AG09309 (cell line): Measurements from ENCODE around the gene ANAPC13.

Experiments used
- DNase-seq: peaks from one replicate; pipeline ENCODE4 v3.0.0-alpha.2; 2010; ENCODE audit warnings: low read depth
- H3K4me3 ChIP-seq: 2 replicates; pipeline ENCODE4 v1.5.1; 2011; ENCODE audit warnings: mild to moderate bottlenecking, low read depth, low read length, moderate library complexity; ENCODE audit not compliant: control insufficient read depth
- CTCF ChIP-seq: IDR thresholded peaks from 2 replicates; pipeline ENCODE4 v1.5.1; 2011; ENCODE audit warnings: mild to moderate bottlenecking, low read depth, low read length, inconsistent platforms; ENCODE audit not compliant: insufficient read depth, control insufficient read depth; ENCODE audit errors: missing control alignments

The ANAPC13 gene

DNA sequence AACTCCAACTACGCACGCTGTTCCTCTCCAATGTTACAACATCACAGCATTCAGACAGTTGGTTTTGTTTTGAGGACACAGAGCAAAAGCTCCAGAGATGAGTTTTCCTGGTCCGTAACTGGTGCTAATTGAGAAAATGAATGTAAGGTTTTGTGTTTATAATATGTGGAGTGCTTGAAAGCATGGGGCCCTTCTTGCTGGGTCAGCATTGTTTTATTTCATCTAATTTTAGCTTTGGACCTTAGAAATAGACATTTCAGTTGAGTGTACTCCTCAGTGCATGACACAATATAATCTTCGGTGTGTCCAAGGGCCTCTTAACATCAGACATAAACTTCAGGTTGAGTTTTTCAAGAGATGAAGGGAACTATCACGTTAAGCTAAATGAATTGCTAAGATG is 37.1 kb downstream of the ANAPC13 start:
- no peak for TF ChIP-seq CTCF
- no peak overlapping the region for H3K4me3 ChIP-seq
- no peak for DNase-seq

DNA sequence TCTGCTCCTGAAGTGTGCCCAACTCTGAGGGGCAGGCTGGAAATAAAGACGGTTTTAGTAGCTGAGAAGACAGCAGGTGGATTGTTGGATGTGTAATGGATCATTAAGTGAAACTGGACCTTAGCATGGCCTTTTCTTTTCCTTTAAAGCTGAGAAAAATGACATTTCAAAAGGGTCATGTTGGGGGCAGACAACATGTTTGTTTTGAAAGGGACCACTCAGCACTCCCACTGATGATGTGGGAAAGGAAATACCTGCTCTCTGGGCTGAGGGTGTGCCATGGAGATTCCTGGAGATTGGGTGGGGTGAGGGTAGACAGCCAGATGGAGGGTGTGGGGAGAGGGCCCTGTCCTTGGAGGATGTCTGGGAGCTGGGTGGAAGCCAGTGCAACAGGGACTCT is 38.4 kb downstream of the ANAPC13 start:
- TF ChIP-seq CTCF, result no peak
- no peak for DNase-seq
- H3K4me3 ChIP-seq, result no peak overlapping the region

DNA sequence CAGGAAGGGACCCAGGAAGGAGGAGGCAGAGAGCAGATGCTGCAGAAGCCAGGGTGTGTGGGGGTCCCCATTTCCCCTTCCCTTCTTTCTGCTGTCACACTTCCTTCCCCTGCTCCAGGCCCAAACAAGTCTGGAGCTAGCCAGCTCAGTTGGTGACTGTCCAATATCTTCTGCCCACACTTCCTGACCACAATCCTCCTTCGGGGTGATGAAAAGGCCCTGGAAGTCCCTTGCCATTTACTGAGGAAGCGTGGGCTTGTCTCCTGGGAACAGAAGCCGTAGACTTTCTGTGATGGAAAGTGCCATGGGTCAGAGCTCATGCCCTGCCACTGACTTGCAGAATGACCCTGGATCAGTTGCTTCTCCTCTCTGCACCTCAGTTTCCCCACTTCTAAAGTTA is 39.0 kb downstream of the ANAPC13 start:
- no peak for TF ChIP-seq CTCF
- no peak for DNase-seq

GRCh38 chr3:134445636-134446035 is 40.1 kb downstream of the ANAPC13 start:
- DNase-seq, result no peak
- H3K4me3 ChIP-seq, result no peak overlapping the region
- no peak for TF ChIP-seq CTCF

More for the DNA sequence above, 39.0 kb downstream of the ANAPC13 start:
- H3K4me3 ChIP-seq, result no peak overlapping the region

DNA sequence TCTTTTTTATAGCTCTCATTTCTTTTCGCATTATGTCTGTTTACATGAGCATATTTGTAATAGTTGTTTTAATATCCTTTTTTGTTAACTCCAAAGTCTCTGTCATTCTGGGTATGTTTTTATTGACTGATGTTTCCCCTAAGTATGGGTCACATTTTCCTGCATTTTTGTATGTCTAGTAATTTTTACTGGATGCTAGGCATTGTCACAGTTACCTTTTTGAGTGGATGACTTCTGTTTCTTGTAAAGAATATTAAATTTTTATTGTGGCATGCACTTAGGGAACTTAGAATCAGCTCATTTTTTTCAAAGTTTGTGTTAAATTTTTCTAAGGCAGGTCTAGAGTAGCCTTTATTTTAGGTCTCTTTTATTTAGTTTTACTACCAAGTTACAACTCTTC is 40.7 kb downstream of the ANAPC13 start:
- TF ChIP-seq CTCF, result no peak
- no peak for DNase-seq
- H3K4me3 ChIP-seq, result no peak overlapping the region

GRCh38 chr3:134441821-134442220 is 44.0 kb downstream of the ANAPC13 start:
- DNase-seq, result no peak
- H3K4me3 ChIP-seq, result no peak overlapping the region
- TF ChIP-seq CTCF, result no peak

- H3K4me3 ChIP-seq, result no peak overlapping the region
- TF ChIP-seq CTCF, result no peak
- no peak for DNase-seq
These were observed 44.5 kb downstream of the ANAPC13 start for GRCh38 chr3:134441321-134441720.
